HCT116 (cell line): Measurements from ENCODE around the gene MAGOHB.

Source experiments
- CBX3 ChIP-seq: IDR thresholded peaks from 2 replicates; pipeline ENCODE4 v1.6.1; 2012; ENCODE audit warnings: low read depth
- CTCF ChIP-seq, 3 experiments: fragments of 200-600 bp in 1 of 3; sonication (generic) in 1 of 3; IDR thresholded peaks in 2 of 3; conservative IDR thresholded peaks in 1 of 3; 2 replicates each; pipeline ENCODE4 v1.5.1; 2012 to 2017; ENCODE audit warnings: low read depth in 2 of 3, low read length in 2 of 3, antibody characterized with exemption in 1 of 3, borderline replicate concordance in 1 of 3, control low read depth in 1 of 3, mild to moderate bottlenecking in 1 of 3, mixed read lengths in 1 of 3, mixed run types in 1 of 3, moderate library complexity in 1 of 3; ENCODE audit not compliant: insufficient read depth in 1 of 3
- EZH2 ChIP-seq: fragments of 200-600 bp; sonication (generic); IDR thresholded peaks from 2 replicates; pipeline ENCODE4 v1.6.1; 2017; ENCODE audit warnings: antibody characterized with exemption, mixed run types
- FOSL1 ChIP-seq: IDR thresholded peaks from 2 replicates; pipeline ENCODE4 v1.6.1; 2012; ENCODE audit warnings: low read depth
- POLR2A ChIP-seq: IDR thresholded peaks from 2 replicates; pipeline ENCODE4 v1.7.0; 2011; ENCODE audit warnings: borderline replicate concordance; ENCODE audit not compliant: insufficient read depth, insufficient read length; ENCODE audit errors: extremely low read depth
- POLR2AphosphoS5 ChIP-seq: IDR thresholded peaks from 2 replicates; pipeline ENCODE4 v1.6.1; 2011; ENCODE audit warnings: mild to moderate bottlenecking, low read depth, low read length, moderate library complexity
- REST ChIP-seq: IDR thresholded peaks from 2 replicates; pipeline ENCODE4 v1.6.1; 2012; ENCODE audit warnings: low read depth
- TCF7L2 ChIP-seq: IDR thresholded peaks from 2 replicates; pipeline ENCODE4 v1.7.0; 2011; ENCODE audit warnings: borderline replicate concordance, inconsistent platforms; ENCODE audit not compliant: insufficient read depth, insufficient read length; ENCODE audit errors: extremely low read depth
- YY1 ChIP-seq: IDR thresholded peaks from 2 replicates; pipeline ENCODE4 v1.6.1; 2011; ENCODE audit warnings: low read length, low read depth, moderate library complexity, mild to moderate bottlenecking; ENCODE audit not compliant: insufficient replicate concordance; ENCODE audit errors: extremely low read depth
- ZBTB33 ChIP-seq: IDR thresholded peaks from 2 replicates; pipeline ENCODE4 v1.6.1; 2011; ENCODE audit warnings: mild to moderate bottlenecking, low read length, moderate library complexity; ENCODE audit not compliant: insufficient replicate concordance; ENCODE audit errors: extremely low read depth
- ZNF274 ChIP-seq: fragments of 200-500 bp; sonication (Bioruptor generic); IDR thresholded peaks from 2 replicates; pipeline ENCODE4 v1.6.1; 2014; ENCODE audit warnings: mild to moderate bottlenecking, low read depth, low read length, inconsistent platforms

- no peak for TF ChIP-seq CTCF (IDR thresholded peaks at IDR 0.05 in 2 of 3, conservative IDR thresholded peaks at IDR 0.05 in 1 of 3; ENCODE audit: borderline replicate concordance in 1 of 3, insufficient read depth in 1 of 3, low read depth in 2 of 3, low read length in 2 of 3)
- TF ChIP-seq POLR2A: no peak
- TF ChIP-seq FOSL1: no peak
- no peak for TF ChIP-seq POLR2AphosphoS5
- TF ChIP-seq TCF7L2: no peak
- TF ChIP-seq REST: no peak
- no peak for TF ChIP-seq ZBTB33
- TF ChIP-seq CBX3: no peak
- no peak for TF ChIP-seq ZNF274
- no peak for TF ChIP-seq EZH2
- TF ChIP-seq YY1: no peak
These were observed 1.3 kb downstream of the MAGOHB start for GRCh38 chr12:10612110-10612509.
